Upper lobe of right lung (tissue), 1 donor: Measurements from ENCODE around the gene COL4A4. TPM values are rescaled to one million over a fixed set of nuclear protein-coding genes. Genes with fewer than 3 reads are reported as not detected.

Experiments used
- ATAC-seq: fragments of 200-7000 bp; cut with Tn5 transposase; one replicate; pipeline ENCODE4 v1.9.1; 2020; ENCODE audit warnings: mild to moderate bottlenecking, moderate library complexity
- DNase-seq: peaks from one replicate; pipeline ENCODE4 v3.0.0-alpha.2; 2020
- H3K27ac ChIP-seq: fragments of 200-600 bp; one replicate; pipeline ENCODE4 v1.8.0; 2022
- H3K27me3 ChIP-seq: fragments of 200-600 bp; one replicate; pipeline ENCODE4 v1.8.0; 2022; ENCODE audit warnings: mild to moderate bottlenecking
- H3K36me3 ChIP-seq: fragments of 200-600 bp; one replicate; pipeline ENCODE4 v1.8.0; 2022
- H3K4me1 ChIP-seq: fragments of 200-600 bp; one replicate; pipeline ENCODE4 v1.8.0; 2022
- H3K4me3 ChIP-seq: fragments of 200-600 bp; one replicate; pipeline ENCODE4 v1.8.0; 2022; ENCODE audit warnings: mild to moderate bottlenecking
- H3K9me3 ChIP-seq: fragments of 200-600 bp; one replicate; pipeline ENCODE4 v1.8.0; 2022
- intact Hi-C: fragments of 100-400 bp; cut with DNase I; formaldehyde crosslinking; loops from one replicate; pipeline ENCODE4 v1.11.0; 2022
- total RNA-seq: library from RNA; stranded (reverse); fragmentation: NEBNext Ultra II Directional; extraction: Animal tissue kit (Norgen Biotek cat#: 25700); gene quantifications from one replicate; pipeline ENCODE4 v1.2.1, GENCODE V29; 2021
- TF ChIP-seq, protein P1 (sequence below): fragments of 200-600 bp; IDR thresholded peaks from one replicate; pipeline ENCODE4 v1.8.0; 2022; ENCODE audit warnings: antibody characterized with exemption
- donor health status: DM: no; HTN: yes; CAD: no; lungs with severe emphysema.

The COL4A4 gene
- total RNA-seq, 1 donor from 2014 or later, result 36.1 TPM

DNA sequence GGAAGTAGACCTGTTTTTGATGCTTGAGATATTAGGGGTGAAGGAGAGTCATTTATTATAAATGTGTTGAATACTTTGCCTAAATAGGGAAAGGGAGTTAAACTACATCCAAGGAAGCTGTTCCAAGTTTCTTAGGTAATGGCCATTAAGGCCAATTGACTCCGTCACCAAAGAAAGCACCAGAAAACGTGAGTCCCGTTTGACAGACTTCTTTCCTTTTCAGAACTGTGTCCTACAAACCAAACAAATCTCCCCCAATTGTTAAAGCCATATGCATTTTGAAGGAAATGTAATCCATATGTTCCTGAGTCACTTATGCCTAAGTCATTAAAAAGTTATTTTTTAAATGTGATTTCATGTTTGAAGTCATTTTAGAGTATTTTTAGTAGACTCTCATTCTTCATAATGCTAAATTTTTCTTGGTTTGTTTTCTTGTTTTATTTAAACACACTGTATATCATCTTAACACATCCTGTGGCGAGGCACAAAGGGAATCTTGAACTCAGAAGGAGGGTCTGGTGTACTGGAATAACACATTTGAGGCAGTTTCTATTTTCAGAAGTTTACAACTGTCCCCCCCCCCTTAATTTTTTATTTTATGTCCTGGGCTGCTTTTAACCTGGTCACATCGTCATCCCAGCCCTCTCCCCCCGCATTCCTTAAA lies 194.5 kb downstream of the COL4A4 start:
- Histone ChIP-seq H3K9me3 (no peaks in the 10 kb centered on the region), H3K27me3 (no peaks in the 10 kb centered on the region), H3K4me3 (no peak overlapping the region), H3K27ac (no peak overlapping the region), H3K36me3 (no peaks in the 10 kb centered on the region), H3K4me1 (no peaks in the 10 kb centered on the region)
- intact Hi-C loops, result no loop called here
- DNase-seq (no peak), ATAC-seq (no peak)
- TF ChIP-seq, protein P1, sequence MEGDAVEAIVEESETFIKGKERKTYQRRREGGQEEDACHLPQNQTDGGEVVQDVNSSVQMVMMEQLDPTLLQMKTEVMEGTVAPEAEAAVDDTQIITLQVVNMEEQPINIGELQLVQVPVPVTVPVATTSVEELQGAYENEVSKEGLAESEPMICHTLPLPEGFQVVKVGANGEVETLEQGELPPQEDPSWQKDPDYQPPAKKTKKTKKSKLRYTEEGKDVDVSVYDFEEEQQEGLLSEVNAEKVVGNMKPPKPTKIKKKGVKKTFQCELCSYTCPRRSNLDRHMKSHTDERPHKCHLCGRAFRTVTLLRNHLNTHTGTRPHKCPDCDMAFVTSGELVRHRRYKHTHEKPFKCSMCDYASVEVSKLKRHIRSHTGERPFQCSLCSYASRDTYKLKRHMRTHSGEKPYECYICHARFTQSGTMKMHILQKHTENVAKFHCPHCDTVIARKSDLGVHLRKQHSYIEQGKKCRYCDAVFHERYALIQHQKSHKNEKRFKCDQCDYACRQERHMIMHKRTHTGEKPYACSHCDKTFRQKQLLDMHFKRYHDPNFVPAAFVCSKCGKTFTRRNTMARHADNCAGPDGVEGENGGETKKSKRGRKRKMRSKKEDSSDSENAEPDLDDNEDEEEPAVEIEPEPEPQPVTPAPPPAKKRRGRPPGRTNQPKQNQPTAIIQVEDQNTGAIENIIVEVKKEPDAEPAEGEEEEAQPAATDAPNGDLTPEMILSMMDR, result no peak

DNA sequence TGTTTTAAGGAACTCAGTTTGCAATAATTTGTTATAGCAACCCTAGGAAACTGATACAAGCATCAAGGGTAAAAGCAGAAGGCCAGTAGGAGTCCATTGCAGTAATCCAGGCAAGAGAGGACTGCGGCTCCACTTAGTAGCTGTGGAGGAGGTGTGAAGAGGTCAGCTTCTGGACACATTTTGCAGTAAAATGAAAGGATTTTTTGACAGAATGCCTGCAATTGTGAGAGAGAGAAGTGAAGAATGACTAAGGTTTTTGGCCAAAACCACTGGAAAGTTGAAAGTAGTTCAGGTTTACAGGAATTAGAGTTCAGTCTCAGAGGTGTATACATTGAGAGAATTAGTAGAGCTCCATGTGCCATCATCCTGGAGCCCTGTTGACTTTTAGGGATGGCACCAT lies 198.6 kb downstream of the COL4A4 start:
- H3K36me3 ChIP-seq, result no peaks in the 10 kb centered on the region
- TF ChIP-seq, protein P1, result no peak
- no peak overlapping the region for H3K4me3 ChIP-seq
- DNase-seq (no peak), ATAC-seq (no peak)
- H3K27ac ChIP-seq, result no peak overlapping the region
- H3K4me1 ChIP-seq, result no peaks in the 10 kb centered on the region
- H3K9me3 ChIP-seq, result no peaks in the 10 kb centered on the region
- intact Hi-C loops, result no loop called here
- no peaks in the 10 kb centered on the region for H3K27me3 ChIP-seq

DNA sequence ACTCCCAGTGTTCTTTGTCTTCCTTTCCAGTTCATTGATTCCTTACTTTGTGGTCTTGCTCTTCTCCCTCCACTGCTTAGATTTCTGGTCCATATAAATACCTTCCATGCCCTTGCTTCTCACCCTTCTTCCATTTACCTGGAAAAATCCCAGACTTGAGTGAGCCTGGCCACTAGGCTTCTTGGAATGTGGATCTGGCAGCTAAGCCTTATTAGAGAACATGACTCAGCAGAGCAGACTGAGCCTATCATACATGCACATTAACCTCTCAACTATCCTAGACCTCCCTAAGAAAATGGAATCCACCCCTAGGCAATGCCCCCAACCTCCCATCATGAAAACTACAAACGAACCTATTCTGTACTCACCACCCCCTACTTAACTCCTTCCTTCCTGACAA lies 200.5 kb downstream of the COL4A4 start:
- Histone ChIP-seq H3K27ac (no peak overlapping the region), H3K9me3 (no peaks in the 10 kb centered on the region), H3K4me3 (no peak overlapping the region), H3K4me1 (no peaks in the 10 kb centered on the region), H3K27me3 (no peaks in the 10 kb centered on the region), H3K36me3 (no peaks in the 10 kb centered on the region)
- no peak for ATAC-seq
- DNase-seq, result no peak
- intact Hi-C loops, result no loop called here
- TF ChIP-seq, protein P1, result no peak

DNA sequence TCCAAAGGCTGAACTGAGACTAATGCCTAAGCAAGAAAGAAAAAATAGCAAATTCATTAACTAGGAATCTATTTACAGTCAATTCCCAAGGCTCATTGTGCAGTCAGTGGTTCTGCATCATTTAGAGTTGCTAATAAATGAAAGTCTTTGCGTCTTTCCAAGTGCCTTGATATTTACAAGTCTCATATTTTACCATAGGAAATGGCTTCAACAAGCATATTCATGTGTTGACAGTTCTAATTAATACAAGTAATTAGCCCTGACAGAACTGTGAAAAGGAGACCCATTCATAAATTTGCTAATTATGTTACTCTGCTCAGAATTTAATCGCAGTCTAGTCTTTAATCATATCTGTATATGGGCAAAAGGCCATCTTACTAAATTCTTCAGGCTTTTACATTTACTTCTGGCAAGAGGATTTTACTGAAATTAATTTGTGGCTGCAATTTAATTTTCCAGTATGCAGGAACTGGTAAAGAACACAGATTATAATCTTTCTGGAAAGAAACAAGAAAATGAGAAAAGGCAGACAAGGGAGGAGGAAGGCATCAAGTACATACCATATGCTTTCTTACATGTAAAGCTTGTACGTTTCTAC lies 201.7 kb downstream of the COL4A4 start:
- ATAC-seq, result no peak
- no peaks in the 10 kb centered on the region for H3K36me3 ChIP-seq
- intact Hi-C loops, result no loop called here

DNA sequence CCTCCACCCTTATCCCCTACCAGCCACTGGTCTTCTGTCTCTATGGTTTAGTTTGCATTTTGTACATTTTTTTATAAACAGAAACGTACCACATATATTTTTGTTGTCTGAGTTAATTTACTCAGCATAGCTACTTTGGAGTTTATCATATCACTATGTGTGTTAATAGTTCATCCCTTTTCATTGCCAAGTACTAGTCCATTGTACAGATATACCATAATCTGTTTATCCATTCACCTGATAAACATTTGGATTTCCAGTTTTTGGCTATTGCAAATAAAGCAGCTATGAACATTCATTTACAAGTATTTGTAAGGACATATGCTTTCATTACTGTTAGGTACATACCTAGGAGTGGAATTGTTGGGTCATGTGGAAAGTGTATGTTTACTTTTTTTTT lies 204.6 kb downstream of the COL4A4 start:
- no peaks in the 10 kb centered on the region for H3K27me3 ChIP-seq
- intact Hi-C loops, result no loop called here
- no peak overlapping the region for H3K4me3 ChIP-seq
- TF ChIP-seq, protein P1, result no peak
- DNase-seq (no peak), ATAC-seq (no peak)
- no peaks in the 10 kb centered on the region for H3K9me3 ChIP-seq
- no peak overlapping the region for H3K27ac ChIP-seq
- no peaks in the 10 kb centered on the region for H3K4me1 ChIP-seq
- H3K36me3 ChIP-seq, result no peaks in the 10 kb centered on the region

More for the DNA sequence above, 201.7 kb downstream of the COL4A4 start:
- TF ChIP-seq, protein P1, result no peak
- Histone ChIP-seq H3K27me3 (no peaks in the 10 kb centered on the region), H3K27ac (no peak overlapping the region), H3K4me3 (no peak overlapping the region), H3K9me3 (no peaks in the 10 kb centered on the region), H3K4me1 (no peaks in the 10 kb centered on the region)
- no peak for DNase-seq
